ENCODE results near the gene DNER.
A peak's percentile ranks its signal among the peaks of the same experiment; 100 is the strongest.

DNER gene

DNA sequence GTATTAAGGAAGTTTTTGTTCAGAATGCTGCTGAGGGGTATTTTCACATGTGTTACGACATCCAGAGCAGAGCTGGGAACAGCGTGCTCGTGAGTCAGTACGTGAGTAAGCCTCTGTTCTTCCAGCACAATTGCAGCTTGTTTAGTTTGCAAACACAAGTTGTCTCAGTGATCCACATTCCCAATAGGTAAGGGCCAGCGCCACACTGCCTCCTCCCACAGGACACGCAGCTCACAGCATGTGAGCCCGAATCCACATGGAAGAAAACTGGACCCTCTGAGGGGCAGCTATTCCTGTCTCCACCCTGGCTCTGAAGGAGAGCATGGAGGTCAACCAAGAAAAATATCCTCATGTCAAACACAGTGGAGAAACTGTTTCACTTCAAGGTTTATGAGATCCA lies 269.3 kb downstream of the DNER start:
- peak in 47 of 58 donors; percentile 5 to 81 (median 39) for DNase-seq

DNA sequence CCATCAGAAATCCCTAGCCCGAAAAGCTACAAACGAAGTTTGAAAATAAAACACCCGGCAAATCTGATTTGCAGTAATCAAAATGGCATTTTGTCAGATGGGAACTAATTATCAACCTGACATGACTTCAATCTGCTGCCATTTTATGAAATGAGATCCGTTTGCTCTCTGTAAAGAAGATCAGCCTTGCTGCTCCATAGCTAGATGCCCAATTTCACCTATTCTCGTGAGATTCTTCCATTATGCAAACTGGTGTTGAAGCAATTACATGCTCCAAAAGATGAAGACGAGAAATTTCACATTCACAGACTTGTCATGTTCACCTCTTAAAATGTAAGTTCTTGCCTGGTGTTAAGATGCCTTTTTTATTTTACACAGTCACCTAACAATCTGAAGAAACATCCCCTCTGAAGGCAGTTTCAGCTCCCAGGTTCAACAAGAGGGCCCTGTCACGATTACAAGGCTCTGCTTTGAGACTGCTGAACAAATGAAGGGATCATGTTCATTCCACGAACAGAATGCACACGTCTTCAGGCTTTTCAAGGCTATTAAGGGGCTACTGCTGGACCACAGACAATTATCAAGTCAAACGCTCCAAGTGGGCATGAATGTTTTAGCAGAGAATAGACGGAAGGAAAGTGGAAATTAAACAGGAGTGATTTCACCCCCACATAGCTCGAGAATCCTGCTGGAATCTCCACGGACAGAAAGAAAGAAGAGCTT lies 270.6 kb downstream of the DNER start:
- DNase-seq, result peak in 3 of 58 donors; percentile 14 to 26 (median 16)

DNA sequence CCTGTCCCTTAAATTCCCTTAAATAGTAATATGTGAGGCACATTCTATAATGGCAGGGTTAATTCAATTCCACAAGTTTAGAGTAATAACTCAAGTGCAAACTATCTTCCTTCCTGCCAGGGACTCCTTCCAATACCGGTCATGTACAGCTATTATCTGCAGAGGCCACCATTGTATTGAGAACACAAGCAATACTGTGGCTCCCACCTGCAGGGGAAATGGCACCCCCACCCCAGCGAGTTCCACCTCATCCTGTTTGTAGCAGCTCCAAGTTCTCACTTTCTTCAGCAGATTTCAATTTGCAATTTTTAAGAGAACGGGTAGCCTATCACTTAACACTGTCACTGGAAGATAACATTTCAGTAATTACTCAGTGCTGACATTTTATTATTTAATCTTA lies 271.2 kb downstream of the DNER start:
- no peak for DNase-seq

DNA sequence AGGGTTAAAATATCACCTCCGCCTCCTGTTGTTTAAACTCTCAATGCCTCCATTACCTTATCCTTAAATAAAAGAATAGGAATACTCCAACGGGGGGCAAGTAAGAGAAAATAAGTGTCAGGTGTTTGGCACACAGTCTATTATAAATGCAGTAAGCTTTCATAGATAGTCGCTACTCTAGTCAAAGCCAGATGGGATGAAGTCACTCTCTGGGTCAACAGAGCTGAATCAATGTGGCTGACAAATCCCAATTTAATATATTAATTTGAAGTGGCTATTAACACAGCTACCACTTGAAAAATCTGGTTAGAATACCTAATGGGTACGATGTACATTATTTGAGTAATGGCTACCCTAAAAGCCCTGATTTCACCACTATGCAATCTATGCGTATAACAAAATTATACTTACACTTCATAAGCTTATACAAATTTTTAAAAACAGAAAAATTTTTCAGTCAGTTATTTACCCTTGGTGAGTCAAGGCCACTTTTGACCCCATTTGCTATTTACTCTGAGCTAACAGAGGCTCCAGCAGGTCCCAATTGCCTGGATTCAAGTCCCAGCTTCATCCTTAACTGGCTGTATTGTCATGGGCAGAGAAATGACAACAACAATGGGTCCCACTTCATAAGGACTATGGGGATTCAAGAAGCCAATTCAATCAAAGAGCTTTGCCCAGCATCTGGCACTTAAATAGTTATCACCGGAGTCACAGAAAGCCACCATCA lies 275.8 kb downstream of the DNER start:
- no peak for DNase-seq

DNA sequence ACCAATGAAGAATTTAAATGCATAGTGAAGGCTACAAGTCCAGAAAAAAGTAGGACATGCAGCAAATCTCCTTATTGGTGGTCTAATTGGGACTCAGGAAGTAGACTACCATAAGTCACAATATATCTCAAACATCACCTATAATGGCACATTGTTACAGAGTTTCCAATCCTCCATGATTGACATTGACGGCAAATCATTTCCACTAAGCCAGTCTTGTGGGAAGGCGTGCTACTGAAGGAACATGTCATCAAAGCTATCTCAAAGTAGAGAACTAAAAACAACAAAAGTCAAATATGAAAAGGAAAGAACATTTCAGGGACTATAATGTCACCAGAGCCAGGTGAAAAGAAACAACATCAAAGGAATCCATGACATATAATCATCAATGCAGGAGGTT lies 276.9 kb downstream of the DNER start:
- DNase-seq, result no peak

DNA sequence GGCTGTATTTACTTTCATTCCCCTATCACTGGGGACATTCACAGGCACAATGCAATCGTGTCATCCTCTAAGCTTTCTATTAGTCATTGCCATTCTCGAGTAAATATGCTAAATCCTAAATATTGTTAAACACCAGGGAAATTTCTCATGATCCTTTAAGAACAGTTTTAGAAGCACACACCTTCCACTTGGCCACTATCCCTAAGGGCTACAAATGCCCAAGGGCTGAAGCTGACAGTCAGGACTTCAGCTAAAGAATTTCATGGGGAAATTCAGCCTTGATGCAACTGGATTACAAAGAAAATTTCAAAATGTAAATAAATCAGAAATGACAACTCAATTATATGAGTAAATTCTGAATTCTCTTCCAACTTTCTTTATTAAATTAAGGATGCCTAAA lies 280.2 kb downstream of the DNER start:
- DNase-seq, result no peak

DNA sequence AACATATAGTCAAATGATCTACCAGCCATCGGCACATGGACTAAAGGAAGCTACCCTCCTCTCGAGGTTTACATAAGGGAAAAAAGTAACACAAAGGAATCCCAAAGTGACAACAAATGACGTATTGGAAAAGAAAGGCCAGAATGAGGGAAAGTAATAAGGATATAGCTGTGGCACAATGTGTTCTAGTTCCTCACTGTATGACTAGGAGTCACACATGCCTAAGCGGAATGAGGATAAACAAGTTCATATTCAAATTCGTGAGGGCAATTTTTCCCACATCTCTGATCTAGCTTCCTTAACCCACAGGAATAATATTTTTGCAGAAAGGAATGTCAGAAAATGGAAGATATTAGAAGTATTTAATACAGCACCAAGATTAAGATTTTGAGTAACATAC lies 281.0 kb downstream of the DNER start:
- DNase-seq, result no peak

DNA sequence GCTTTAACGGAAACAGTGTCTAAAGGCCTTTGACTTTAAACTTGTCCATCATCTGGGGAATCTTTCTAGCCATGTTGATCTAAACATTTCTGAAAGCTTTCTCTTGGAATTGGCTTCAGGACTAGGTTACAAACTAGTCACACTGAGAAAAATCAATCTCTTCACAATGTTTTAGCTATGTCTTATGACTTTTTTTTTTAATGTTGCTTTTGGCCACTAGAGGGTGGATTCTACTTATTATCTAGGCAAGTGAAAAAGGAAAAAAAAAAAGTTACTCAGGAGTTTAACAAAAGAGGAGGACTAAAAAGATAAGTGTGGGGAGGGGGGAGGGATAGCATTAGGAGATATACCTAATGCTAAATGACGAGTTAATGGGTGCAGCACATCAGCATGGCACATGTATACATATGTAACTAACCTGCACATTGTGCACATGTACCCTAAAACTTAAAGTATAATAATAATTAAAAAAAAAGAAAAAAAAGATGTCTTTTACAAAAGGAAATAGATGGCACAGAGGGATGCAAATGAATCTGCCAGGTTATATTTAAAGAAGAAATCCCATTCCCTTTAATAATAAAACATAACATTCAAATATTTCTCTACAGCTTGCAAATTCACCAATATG lies 282.9 kb downstream of the DNER start:
- peak in 1 of 58 donors; percentile 13 for DNase-seq

DNA sequence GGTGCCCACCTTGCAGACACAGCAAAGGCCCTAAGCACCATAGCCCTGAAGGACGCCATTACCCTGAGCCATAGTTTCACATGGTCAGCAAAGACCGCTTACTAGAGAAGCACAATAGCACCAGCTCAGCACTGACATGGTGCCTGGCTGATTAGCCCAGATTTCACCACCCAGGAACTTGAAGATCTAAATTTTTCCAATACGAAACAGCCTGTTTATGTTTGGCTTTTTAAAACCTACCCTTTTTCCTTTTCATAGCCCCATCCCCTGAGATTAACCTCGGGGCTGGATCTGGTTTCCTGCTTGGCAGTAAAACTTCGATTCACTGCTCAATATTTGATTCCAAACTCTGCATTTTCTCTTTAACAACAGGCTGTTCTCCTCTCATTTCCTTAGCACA lies 284.8 kb downstream of the DNER start:
- no peak for DNase-seq

DNA sequence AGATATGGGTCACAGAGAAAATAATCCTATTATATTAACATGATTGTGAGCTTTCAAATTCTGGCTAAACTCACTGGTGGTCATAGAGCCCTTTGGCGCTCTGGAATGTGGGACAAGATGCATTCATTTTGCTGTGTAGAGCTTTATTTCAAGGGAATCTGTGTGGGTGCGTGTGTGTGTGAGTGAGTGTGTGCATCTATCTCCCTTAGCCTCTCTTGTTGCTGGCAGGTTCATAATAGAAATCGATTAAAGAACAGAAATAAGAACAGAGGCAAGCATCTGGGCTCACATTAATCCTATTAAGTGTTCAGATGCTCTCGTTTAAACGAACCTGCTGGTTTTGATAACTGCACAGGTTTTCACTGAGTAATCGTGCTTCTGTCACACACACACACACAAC lies 287.9 kb downstream of the DNER start:
- DNase-seq, result no peak

DNA sequence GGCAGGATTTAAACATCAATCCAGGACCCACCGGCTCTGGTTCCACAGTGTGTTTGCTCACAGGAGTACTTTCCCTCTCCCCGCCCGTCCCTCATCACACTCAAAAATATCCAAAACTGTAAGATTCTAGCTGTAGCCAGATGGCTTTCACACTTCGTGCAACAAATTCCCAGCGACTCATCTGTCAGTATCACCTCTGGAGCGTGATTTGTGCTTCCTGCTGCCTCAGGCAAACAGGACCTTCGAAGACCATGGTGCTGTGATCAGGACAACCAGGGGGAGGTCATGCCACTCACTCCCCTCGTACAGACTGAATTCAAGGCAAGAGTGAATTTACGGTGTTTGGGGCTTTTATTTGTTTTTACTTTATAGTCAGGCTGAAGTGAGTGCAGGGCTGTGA lies 288.8 kb downstream of the DNER start:
- peak in 1 of 58 donors; percentile 10 for DNase-seq

DNA sequence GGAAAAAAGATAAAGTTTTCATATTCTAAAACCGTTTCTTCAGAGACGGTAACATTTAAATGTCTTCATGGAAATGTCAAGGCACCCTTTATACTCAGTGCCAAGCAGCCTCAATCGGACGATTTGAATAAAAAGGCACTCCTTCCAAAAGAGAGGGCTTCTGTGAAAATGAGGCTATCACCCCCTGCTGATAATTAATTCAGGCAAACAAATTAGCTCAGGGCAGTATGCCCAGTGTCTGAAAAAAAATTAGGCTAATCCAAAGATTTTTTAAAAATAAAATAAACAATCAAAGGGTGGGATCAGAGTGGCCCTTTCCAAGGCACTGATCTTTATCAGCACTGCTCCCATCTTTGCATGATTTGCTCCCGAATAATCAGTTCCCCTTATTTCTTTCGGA lies 292.3 kb downstream of the DNER start:
- DNase-seq, result peak in 5 of 58 donors; percentile 15 to 53 (median 26)

DNA sequence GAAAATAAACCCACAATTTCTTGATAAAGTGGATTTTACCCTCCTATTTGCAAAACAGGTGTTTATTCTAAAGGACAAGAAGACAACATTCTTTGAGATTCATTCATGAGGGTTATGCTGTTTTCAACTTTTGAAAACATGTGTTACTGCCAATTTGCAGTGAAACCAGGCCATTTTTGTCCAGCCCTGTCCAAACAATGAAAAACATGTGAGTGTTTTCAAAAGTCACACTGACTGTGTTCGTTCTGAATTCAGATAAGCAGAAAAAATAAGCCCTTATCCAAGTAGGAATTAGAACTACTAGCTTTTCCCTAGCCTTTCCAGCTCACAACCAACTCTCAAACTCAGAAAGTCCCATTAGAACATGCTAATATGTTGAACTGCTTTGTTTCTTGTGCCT lies 295.2 kb downstream of the DNER start:
- no peak for DNase-seq

DNA sequence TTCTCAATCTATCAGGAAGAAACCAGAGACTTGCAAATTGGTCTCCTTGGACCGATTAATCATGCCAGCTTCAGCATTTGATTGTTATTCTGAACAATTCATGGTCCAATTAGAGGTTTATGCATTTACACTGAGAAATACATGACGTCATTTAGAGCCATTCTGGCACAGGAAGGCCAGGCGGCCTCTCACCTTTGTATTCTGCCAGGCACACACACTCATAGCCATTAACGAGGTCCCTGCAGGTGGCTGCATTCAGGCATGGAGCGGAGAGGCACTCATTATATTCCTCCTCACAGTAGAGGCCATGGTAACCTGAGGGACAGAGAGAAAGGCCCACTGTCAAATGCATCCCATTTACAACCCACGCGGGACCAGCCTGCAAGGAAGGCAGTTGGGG lies 296.4 kb downstream of the DNER start:
- peak in 1 of 58 donors; percentile 18 for DNase-seq

DNA sequence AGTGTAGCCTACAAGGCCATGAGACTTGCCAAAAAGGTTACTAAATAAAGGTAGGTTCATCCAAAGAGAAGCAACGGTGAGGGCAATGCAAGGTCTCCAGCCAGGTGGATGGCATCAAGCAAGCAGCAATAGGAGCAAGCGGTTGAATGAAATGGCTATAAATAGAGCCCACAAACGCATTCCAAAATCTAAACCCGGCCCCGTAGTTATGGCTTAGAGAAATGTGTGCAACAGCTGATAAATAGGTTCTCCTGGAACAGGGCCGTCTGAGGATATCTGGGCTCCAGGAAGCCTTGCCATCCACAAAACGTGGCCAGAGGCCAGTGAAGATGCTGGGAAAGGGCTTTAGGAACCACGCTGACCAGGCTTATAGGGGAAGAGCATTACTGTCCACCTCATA lies 297.2 kb downstream of the DNER start:
- no peak for DNase-seq

DNA sequence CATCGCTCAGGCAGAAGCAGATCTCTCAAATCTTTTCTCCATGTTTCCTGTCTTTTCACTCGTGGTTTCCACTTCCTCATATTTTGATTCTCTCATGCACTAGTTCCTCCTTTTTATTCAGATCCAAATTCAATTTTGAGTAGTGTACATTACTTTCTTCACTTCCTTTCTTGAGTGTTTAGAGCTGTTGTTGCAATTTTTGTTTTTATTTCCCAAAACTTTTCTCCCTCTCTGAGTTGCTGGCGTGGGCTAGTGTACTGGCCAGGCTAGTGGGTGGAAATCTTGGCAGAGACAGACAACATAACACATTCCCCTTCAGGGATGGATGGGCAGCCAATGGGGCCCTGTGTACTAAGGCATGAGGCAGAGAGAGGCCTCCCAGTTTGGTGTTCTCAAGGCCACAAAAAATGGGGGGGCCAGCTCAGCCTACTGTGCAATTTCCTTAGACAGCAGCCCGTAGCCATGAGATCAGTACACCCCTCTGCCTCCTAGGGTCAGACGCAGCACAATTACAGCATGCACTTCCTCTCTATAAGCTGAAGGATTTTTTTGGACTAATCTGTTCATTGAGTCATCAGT lies 298.1 kb downstream of the DNER start:
- peak in 35 of 58 donors; percentile 5 to 70 (median 35) for DNase-seq

DNA sequence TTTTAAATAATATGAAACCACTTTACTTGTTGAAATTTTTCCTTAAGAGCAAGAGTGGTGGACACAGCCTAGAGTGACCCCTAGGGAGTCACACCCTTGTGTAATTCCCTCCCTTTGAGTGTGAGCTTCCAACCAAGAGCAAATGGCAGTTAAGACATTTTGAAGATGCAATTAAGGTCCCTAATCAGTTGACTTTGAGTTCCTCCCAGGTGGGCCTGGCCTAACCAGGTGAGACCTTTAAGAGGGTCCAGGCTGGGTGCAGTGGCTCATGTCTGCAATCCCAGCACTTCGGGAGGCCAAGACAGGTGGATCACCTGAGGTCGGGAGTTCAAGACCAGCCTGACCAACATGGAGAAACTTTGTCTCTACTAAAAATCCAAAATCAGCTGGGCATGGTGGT lies 299.7 kb downstream of the DNER start:
- DNase-seq, result no peak

DNA sequence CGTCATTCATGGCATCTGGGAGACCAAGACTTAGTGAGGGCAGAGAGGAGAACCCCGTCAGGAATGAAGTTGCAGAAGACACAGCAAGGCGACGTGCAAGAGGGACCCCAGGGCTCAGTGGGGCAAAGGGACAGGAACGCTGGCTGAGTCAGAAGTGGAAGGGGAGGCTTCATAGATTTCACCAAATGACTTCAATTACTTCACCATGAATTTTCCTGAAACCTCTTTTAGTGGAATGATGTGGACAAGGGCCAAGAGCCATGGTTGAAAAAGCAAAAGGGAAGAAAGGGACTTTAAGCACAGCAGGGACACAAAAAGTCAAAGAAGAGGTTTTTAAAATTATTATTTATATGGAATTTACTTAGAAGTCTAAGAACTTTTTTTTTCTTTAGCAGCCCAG lies 301.7 kb downstream of the DNER start:
- DNase-seq, result no peak

DNA sequence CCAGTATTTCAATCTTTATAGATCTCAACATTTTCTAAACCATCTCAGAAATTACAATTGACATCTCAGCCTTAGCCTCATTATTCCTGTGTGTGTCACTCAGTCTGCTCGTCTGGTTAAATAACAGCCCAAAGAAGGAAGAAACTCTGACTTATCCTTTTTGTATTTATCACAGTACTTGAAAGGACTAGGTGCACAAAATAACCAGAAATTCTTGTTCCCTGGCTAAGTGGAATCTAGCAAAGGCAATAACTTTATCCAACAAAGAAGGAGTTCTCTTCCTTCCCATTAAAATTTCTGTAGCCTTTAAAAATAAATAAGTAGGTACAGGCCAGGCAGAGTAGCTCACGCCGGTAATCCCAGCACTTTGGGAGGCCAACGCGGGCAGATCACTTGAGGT lies 303.4 kb downstream of the DNER start:
- DNase-seq, result no peak

DNA sequence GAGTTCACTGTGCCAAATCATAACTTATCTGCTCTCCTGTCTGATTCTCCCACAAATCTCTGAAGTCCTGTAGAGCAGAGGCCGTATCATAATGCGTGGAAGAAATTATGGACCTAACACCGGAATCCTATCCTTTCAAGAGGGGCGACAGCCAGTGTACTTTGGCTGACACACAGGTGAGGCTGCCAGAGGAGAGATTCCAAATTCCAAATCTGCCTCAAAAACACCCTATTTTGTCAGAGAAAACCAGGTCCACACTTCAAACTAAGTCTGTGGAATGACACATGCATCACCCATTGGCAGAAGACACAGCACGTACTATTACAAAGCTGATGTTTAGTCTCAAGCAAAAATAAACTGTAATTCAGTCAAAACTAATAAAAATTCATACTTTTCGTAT lies 304.1 kb downstream of the DNER start:
- no peak for DNase-seq

DNA sequence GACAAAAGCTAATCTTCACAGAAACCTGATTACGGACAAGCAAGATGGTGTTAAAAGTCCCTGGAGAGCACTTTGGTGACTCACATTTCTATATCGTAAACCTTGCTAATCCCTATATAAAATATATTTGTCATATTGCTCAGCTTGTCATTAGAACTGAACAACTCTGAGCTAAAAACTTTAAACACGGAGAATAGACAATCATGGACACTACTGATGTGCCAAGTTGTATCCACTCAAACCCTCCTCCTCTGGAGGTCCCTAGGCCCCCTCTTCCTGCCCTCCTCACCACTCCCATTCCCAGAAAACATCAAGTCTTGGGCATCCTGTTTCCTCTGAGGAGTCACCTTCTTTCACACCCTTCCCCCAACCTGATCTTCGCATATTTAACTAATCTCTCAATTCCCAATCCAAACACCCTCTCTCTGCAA lies 304.6 kb downstream of the DNER start:
- no peak for DNase-seq

DNA sequence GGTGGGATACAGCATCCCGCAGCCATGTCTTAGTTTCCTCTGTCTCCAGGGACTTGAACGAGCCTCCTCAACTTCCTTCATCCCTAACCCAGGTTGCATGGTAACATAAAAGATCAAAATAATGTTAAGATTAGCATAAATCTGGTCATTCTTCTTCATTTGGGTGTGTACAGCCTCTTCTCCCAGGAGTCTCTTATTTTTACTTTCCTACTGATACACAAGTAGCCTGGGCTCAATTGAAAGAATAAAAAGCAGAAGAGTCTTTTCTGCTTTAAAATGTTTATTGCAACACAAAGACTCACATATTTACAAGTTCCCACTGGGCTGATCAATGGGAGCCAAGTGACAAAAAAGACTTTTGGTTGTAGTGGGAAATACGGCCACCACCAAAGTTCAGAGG lies 305.4 kb downstream of the DNER start:
- DNase-seq, result no peak

Data from anterior cingulate cortex (tissue), 58 donors.